Astrocyte of the spinal cord (primary cell): ENCODE results near the gene TMCC2.
A peak's percentile ranks its signal among the peaks of the same experiment; 100 is the strongest.

Source experiments
- DNase-seq: peaks from one replicate; pipeline ENCODE4 v3.0.0; 2011; ENCODE audit warnings: low read depth, low spot score
- H3K4me3 ChIP-seq: 2 replicates; pipeline ENCODE4 v1.5.1; 2011; ENCODE audit warnings: low read depth, mild to moderate bottlenecking, low read length, moderate library complexity
- in situ Hi-C: cut with HindIII; loops from 2 replicates; pipeline ENCODE4 v1.10.0; 2017; ENCODE audit warnings: low sequenced_read_pairs
- TF ChIP-seq, protein P1 (sequence below): IDR thresholded peaks from 2 replicates; pipeline ENCODE4 v1.5.1; 2012; ENCODE audit warnings: low read depth, mild to moderate bottlenecking, low read length, inconsistent platforms

TMCC2 gene

DNA sequence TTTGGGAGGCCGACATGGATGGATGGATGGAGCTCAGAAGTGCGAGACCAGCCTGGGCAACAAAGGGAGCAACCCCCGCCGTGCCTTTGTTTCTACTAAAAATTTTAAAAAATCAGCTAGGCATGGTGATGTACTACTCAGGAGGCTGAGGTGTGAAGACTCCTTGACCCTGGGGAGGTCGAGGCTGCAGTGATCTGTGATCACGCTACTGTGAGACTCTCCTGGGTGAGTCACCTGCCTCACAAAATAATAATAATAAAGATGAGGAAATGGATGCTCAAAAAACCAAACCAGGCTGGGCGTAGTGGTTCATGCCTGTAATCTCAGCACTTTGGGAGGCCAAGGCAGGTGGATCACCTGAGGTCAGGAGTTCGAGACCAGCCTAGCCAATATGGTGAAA is 35.5 kb upstream of the TMCC2 start:
- TF ChIP-seq, protein P1, sequence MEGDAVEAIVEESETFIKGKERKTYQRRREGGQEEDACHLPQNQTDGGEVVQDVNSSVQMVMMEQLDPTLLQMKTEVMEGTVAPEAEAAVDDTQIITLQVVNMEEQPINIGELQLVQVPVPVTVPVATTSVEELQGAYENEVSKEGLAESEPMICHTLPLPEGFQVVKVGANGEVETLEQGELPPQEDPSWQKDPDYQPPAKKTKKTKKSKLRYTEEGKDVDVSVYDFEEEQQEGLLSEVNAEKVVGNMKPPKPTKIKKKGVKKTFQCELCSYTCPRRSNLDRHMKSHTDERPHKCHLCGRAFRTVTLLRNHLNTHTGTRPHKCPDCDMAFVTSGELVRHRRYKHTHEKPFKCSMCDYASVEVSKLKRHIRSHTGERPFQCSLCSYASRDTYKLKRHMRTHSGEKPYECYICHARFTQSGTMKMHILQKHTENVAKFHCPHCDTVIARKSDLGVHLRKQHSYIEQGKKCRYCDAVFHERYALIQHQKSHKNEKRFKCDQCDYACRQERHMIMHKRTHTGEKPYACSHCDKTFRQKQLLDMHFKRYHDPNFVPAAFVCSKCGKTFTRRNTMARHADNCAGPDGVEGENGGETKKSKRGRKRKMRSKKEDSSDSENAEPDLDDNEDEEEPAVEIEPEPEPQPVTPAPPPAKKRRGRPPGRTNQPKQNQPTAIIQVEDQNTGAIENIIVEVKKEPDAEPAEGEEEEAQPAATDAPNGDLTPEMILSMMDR, result no peak
- in situ Hi-C loops, result no loop called here
- H3K4me3 ChIP-seq, result no peak overlapping the region
- DNase-seq, result no peak

DNA sequence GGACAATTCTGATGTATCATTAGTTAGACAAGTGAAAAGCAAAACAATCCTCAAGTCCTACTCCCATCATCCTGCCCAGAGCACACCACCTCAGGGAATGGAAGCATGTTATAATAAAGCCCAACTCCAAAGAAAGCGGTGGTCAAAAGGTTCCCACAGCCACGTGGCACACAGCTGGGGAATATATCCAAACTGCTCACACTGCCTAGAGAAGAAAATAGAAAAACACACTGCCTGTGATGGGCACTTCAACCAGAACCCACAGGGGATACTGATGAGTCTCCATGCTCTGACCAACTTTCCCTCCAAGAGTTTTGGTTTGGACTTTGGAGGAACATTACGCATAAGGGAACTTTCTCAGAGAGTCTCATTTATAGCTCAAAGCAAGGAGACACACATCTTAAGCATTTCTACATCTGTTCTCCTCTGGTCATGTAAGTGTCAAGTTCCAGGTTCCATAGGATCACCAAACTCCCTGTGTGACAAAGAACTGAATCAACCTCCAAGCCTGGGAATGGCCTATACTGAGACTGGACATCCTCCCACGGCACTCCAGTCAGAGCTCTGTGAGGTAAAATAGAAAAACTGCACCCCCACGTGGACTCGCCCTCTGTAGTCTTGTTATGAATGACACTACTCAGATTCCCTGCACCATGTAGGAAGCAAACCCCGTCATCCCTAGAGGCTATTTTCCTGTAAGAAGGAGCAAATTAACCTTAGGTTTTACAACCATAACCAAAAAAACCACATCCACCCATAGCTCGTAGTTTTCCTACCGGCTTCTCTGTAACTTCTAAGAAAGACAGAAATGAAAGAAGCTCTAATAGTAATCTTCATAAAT is 28.4 kb upstream of the TMCC2 start:
- H3K4me3 ChIP-seq, result no peak overlapping the region
- no peak for DNase-seq
- in situ Hi-C loops, result no loop called here
- TF ChIP-seq, protein P1, result no peak

GRCh38 chr1:205199931-205200299 is 27.8 kb upstream of the TMCC2 start:
- DNase-seq, result no peak
- no peak overlapping the region for H3K4me3 ChIP-seq
- in situ Hi-C loops, result no loop called here
- TF ChIP-seq, protein P1, result no peak

DNA sequence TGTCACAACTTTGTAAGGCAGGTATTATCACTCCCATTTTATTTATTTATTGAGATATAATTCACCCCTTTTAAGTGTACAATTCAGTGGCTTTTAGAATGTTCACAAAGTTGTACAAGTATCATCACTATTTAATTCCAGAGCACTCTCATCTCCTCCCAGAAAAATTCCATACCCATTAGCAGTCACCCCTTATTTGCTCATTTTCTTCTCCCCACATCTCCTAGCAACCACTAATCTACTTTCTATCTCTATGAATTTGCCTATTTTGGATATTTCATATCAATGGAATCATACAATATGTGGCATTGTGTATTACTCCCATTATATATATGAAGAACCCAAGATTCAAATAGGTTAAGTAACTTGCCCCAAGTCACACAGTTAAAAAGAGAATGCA is 23.2 kb upstream of the TMCC2 start:
- no peak overlapping the region for H3K4me3 ChIP-seq
- TF ChIP-seq, protein P1, result no peak
- in situ Hi-C loops, result no loop called here
- peak; percentile 22 for DNase-seq

- H3K4me3 ChIP-seq, result no peak overlapping the region
- DNase-seq, result no peak
- TF ChIP-seq, protein P1, result no peak
- in situ Hi-C loops, result no loop called here
Measured at GRCh38 chr1:205205055-205205454, 22.7 kb upstream of the TMCC2 start.

DNA sequence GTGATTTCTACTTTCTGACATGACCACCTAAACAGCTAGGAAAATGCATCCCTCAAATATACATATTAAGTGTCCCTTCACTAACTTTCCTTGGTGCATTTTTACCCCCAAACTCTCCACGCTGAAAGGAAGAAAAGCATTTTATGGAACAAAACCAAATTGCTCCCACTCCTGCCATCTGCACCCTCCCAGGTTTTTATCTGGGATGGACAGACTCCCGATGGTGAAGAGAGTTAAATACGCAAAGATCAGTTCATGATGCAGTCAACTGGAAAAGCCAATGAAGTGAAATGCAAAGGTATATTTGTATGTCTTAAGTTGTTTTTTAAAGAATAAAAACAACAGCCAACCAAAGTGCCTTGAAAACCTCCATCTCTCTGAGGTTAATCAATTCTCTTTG is 18.9 kb upstream of the TMCC2 start:
- in situ Hi-C loops, result no loop called here
- TF ChIP-seq, protein P1, result no peak
- DNase-seq, result no peak
- no peak overlapping the region for H3K4me3 ChIP-seq
